Heart left ventricle (tissue), 13 donors: ENCODE data around the gene DNMT3B.
A peak's percentile ranks its signal among the peaks of the same experiment; 100 is the strongest.

Experiments used
- CTCF ChIP-seq, 12 donors: fragments of 200-600 bp; sonication (generic) in 4 of 12; IDR thresholded peaks; one replicate each; pipeline versions ENCODE4 v1.5.0 to v1.8.0; 2018 to 2022; ENCODE audit warnings: antibody characterized with exemption in 12 of 12, mild to moderate bottlenecking in 5 of 12
- POLR2A ChIP-seq, 2 donors: fragments of 450-650 bp; IDR thresholded peaks; one replicate each; pipeline ENCODE4 v1.6.1; 2017; ENCODE audit warnings: antibody characterized with exemption in 2 of 2, mild to moderate bottlenecking in 2 of 2, moderate library complexity in 2 of 2
- donor health status: ischemic (EF 13 %, LVEDD 7.1; RV severe dilation, severe dysfunction).
- donor health status: DM: no; HTN: yes; CAD: no.
- donor health status: DM: no; HTN: no; CAD: no.
- donor health status: ischemic (EF 25% LVEDD 6.9; RV normal size, moderate dysfunction).
- donor health status: ischemic (EF 25% LVEDD 5.7; RV mildly dilated, moderate dysfunction).
- donor health status: ischemic (EF 35%, LVEDD 5.7; RV mildly dilated, moderate dysfunction).
- donor health status: nonischemic (EF 11% LVEDD 7.7; RV severe dilation, severe dysfunction).
- donor health status: DM: yes; HTN: yes; CAD: no.
- donor health status: PGD.
- donor health status: ischemic (EF 29% LVEDD 5.4; RV normal size, mild dysfunction).
- donor health status: nonischemic (EF 23%, LVEDD 6.1; RV moderate dilation, normal function).

DNA sequence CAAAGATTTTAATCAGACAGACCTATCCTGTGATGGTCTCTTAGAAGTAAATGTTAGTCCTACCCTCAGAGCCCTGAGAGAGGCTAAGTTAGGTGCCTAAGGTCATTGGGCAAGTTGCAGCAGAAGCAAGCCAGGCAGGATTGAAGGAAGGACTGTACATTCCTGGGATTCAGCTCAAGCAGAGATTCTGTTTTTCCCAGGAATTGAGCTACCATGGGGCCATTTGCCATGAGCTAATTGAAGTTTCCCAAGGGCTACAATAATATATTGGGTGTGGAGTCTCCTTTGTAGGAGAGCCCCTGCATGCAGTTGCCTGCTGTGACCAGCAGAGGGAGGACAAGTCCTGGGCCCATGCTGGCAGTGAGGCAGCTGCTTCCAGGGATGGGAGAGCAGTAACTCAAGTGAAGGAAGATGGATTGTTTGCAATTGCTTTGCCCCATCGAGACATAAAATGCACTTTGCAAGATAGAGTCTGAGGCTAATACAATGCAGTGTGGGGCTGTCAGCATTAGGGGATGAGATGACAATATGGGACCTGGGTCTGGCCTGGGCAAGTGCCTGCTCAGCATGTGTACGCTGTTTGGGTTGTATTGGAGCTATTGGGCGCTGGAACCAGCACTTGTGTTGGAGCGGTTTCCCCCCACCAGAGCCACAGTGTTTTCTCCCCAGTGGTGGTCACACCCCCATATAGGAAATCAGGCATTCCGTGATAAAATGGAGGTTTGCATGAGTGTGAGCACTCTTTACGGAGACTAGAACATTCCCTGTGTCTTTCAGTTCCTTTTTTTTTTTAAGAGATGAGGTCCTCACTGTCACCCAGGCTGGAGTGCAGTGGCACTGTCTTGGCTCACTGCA lies 27.9 kb downstream of the DNMT3B start:
- TF ChIP-seq POLR2A (IDR thresholded peaks at IDR 0.05) = no peak
- TF ChIP-seq CTCF (IDR thresholded peaks at IDR 0.05) = peak; percentile 96 to 99 (median 98)
